ENCODE data around the gene TMTC1.

- no peak for TF ChIP-seq EZH2phosphoT487 (IDR thresholded peaks at IDR 0.05; ENCODE audit: low read depth)
- TF ChIP-seq, protein P1, sequence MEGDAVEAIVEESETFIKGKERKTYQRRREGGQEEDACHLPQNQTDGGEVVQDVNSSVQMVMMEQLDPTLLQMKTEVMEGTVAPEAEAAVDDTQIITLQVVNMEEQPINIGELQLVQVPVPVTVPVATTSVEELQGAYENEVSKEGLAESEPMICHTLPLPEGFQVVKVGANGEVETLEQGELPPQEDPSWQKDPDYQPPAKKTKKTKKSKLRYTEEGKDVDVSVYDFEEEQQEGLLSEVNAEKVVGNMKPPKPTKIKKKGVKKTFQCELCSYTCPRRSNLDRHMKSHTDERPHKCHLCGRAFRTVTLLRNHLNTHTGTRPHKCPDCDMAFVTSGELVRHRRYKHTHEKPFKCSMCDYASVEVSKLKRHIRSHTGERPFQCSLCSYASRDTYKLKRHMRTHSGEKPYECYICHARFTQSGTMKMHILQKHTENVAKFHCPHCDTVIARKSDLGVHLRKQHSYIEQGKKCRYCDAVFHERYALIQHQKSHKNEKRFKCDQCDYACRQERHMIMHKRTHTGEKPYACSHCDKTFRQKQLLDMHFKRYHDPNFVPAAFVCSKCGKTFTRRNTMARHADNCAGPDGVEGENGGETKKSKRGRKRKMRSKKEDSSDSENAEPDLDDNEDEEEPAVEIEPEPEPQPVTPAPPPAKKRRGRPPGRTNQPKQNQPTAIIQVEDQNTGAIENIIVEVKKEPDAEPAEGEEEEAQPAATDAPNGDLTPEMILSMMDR (IDR thresholded peaks at IDR 0.05; ENCODE audit: low read depth, low read length): no peak
These were observed 173.1 kb downstream of the TMTC1 start for GRCh38 chr12:29610473-29611170.

All from OCI-LY3 (cell line).